Measurements from ENCODE around the gene CCDC93. TPM values are rescaled to one million over a fixed set of nuclear protein-coding genes. Genes with fewer than 3 reads are reported as not detected.

Gene CCDC93
- total RNA-seq, 4 donors from 2014 or later, result 17.3 to 30.3 (median 23.6) TPM

GRCh38 chr2:117885308-117885707 is 128.6 kb downstream of the CCDC93 start:
- Histone ChIP-seq H3K4me3 (no peak overlapping the region), H3K36me3 (no peaks in the 10 kb centered on the region), H3K27me3 (no peaks in the 10 kb centered on the region), H3K4me1 (no peaks in the 10 kb centered on the region), H3K27ac (no peak overlapping the region), H3K9me3 (no peaks in the 10 kb centered on the region)
- WGBS, 2 donors, result 58 to 64% methylated on average over 2 of the region's 2 CpGs
- no peak for DNase-seq (ENCODE audit: low spot score in 2 of 2)
- no peak for TF ChIP-seq POLR2A (IDR thresholded peaks at IDR 0.05)
- no peak for TF ChIP-seq EP300 (IDR thresholded peaks at IDR 0.05)
- TF ChIP-seq CTCF (IDR thresholded peaks at IDR 0.05), result no peak

GRCh38 chr2:117879003-117879402 is 134.9 kb downstream of the CCDC93 start:
- no peak for DNase-seq (ENCODE audit: low spot score in 2 of 2)
- H3K4me1 ChIP-seq, result no peaks in the 10 kb centered on the region
- no peak for TF ChIP-seq EP300 (IDR thresholded peaks at IDR 0.05)
- TF ChIP-seq POLR2A (IDR thresholded peaks at IDR 0.05), result no peak
- TF ChIP-seq CTCF (IDR thresholded peaks at IDR 0.05), result no peak
- no peak overlapping the region for H3K27ac ChIP-seq
- no peaks in the 10 kb centered on the region for H3K36me3 ChIP-seq
- 76 to 91% methylated on average over 2 of the region's 2 CpGs for WGBS, 2 donors
- no peak overlapping the region for H3K4me3 ChIP-seq
- no peaks in the 10 kb centered on the region for H3K9me3 ChIP-seq
- H3K27me3 ChIP-seq, result no peaks in the 10 kb centered on the region

GRCh38 chr2:117875786-117876185 is 138.1 kb downstream of the CCDC93 start:
- TF ChIP-seq CTCF (IDR thresholded peaks at IDR 0.05), result no peak
- TF ChIP-seq POLR2A (IDR thresholded peaks at IDR 0.05), result no peak
- TF ChIP-seq EP300 (IDR thresholded peaks at IDR 0.05), result no peak

More at GRCh38 chr2:117875786-117876185, 138.1 kb downstream of the CCDC93 start:
- Histone ChIP-seq H3K36me3 (no peaks in the 10 kb centered on the region), H3K4me3 (no peak overlapping the region), H3K27ac (no peak overlapping the region), H3K4me1 (no peaks in the 10 kb centered on the region), H3K9me3 (no peaks in the 10 kb centered on the region), H3K27me3 (no peaks in the 10 kb centered on the region)
- 29 to 37% methylated on average over 1 of the region's 1 CpG for WGBS, 2 donors
- DNase-seq (ENCODE audit: low spot score in 2 of 2), result no peak

Small RNA genes lying within 50 kb of the gene (small RNA-seq; reads per million reads assigned to genes)
- not detected for gene RN7SL111P

Other genes starting within 250 kb of the CCDC93 start
- gene DDX18, start 199.4 kb downstream of the CCDC93 start, total RNA-seq, result 10 to 100 TPM; 37.8 to 48.0 (median 43.2) TPM
- 10 to 100 TPM; 10.5 to 18.6 (median 13.4) TPM for gene INSIG2, start 74.4 kb upstream of the CCDC93 start, total RNA-seq